ENCODE results near the gene DKKL1.

The DKKL1 gene

GRCh38 chr19:49396738-49397505 is 33.2 kb downstream of the DKKL1 start (continued):
- TF ChIP-seq, protein P1, sequence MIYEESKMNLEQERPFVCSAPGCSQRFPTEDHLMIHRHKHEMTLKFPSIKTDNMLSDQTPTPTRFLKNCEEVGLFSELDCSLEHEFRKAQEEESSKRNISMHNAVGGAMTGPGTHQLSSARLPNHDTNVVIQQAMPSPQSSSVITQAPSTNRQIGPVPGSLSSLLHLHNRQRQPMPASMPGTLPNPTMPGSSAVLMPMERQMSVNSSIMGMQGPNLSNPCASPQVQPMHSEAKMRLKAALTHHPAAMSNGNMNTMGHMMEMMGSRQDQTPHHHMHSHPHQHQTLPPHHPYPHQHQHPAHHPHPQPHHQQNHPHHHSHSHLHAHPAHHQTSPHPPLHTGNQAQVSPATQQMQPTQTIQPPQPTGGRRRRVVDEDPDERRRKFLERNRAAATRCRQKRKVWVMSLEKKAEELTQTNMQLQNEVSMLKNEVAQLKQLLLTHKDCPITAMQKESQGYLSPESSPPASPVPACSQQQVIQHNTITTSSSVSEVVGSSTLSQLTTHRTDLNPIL (CRISPR knock-in tag; IDR thresholded peaks at IDR 0.05; ENCODE audit: low read depth) = no peak
- TF ChIP-seq ARNTL (CRISPR knock-in tag; IDR thresholded peaks at IDR 0.05; ENCODE audit: borderline replicate concordance, low read depth) (no peak), ZNF565 (CRISPR knock-in tag; conservative IDR thresholded peaks at IDR 0.05; ENCODE audit: low read depth) (no peak), TOX (CRISPR knock-in tag; IDR thresholded peaks at IDR 0.05; ENCODE audit: borderline replicate concordance) (no peak), ZFP30 (CRISPR knock-in tag; IDR thresholded peaks at IDR 0.05) (no peak), ZNF70 (CRISPR knock-in tag; IDR thresholded peaks at IDR 0.05) (no peak)

- TF ChIP-seq, protein P2, sequence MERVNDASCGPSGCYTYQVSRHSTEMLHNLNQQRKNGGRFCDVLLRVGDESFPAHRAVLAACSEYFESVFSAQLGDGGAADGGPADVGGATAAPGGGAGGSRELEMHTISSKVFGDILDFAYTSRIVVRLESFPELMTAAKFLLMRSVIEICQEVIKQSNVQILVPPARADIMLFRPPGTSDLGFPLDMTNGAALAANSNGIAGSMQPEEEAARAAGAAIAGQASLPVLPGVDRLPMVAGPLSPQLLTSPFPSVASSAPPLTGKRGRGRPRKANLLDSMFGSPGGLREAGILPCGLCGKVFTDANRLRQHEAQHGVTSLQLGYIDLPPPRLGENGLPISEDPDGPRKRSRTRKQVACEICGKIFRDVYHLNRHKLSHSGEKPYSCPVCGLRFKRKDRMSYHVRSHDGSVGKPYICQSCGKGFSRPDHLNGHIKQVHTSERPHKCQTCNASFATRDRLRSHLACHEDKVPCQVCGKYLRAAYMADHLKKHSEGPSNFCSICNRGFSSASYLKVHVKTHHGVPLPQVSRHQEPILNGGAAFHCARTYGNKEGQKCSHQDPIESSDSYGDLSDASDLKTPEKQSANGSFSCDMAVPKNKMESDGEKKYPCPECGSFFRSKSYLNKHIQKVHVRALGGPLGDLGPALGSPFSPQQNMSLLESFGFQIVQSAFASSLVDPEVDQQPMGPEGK (CRISPR knock-in tag; IDR thresholded peaks at IDR 0.05; ENCODE audit: borderline replicate concordance) = no peak
- TF ChIP-seq ISL1 (CRISPR knock-in tag; IDR thresholded peaks at IDR 0.05) (no peak), TSHZ2 (CRISPR knock-in tag; IDR thresholded peaks at IDR 0.05) (no peak), ARNTL (CRISPR knock-in tag; IDR thresholded peaks at IDR 0.05; ENCODE audit: borderline replicate concordance, low read depth) (no peak), PPARA (CRISPR knock-in tag; IDR thresholded peaks at IDR 0.05; ENCODE audit: borderline replicate concordance) (no peak), BACH2 (CRISPR knock-in tag; IDR thresholded peaks at IDR 0.05; ENCODE audit: borderline replicate concordance) (no peak), ZNF70 (CRISPR knock-in tag; IDR thresholded peaks at IDR 0.05) (no peak), ZNF565 (CRISPR knock-in tag; conservative IDR thresholded peaks at IDR 0.05; ENCODE audit: low read depth) (no peak), ZFP3 (CRISPR knock-in tag; IDR thresholded peaks at IDR 0.05) (no peak), SNAI2 (CRISPR knock-in tag; IDR thresholded peaks at IDR 0.05) (no peak), ZC3H10 (CRISPR knock-in tag; IDR thresholded peaks at IDR 0.05) (no peak)
- TF ChIP-seq, protein P3, sequence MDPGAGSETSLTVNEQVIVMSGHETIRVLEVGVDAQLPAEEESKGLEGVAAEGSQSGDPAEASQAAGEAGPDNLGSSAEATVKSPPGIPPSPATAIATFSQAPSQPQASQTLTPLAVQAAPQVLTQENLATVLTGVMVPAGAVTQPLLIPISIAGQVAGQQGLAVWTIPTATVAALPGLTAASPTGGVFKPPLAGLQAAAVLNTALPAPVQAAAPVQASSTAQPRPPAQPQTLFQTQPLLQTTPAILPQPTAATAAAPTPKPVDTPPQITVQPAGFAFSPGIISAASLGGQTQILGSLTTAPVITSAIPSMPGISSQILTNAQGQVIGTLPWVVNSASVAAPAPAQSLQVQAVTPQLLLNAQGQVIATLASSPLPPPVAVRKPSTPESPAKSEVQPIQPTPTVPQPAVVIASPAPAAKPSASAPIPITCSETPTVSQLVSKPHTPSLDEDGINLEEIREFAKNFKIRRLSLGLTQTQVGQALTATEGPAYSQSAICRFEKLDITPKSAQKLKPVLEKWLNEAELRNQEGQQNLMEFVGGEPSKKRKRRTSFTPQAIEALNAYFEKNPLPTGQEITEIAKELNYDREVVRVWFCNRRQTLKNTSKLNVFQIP (CRISPR knock-in tag; IDR thresholded peaks at IDR 0.05; ENCODE audit: borderline replicate concordance, low read depth) = no peak
- no peak for ATAC-seq
Measured at GRCh38 chr19:49398001-49398615, 34.4 kb downstream of the DKKL1 start.

- no peak for ATAC-seq
- no peak for TF ChIP-seq ISL1 (CRISPR knock-in tag; IDR thresholded peaks at IDR 0.05)
- TF ChIP-seq, protein P3 (CRISPR knock-in tag; IDR thresholded peaks at IDR 0.05; ENCODE audit: borderline replicate concordance, low read depth) = no peak
Measured at GRCh38 chr19:49398931-49399330, 35.3 kb downstream of the DKKL1 start.

DNA sequence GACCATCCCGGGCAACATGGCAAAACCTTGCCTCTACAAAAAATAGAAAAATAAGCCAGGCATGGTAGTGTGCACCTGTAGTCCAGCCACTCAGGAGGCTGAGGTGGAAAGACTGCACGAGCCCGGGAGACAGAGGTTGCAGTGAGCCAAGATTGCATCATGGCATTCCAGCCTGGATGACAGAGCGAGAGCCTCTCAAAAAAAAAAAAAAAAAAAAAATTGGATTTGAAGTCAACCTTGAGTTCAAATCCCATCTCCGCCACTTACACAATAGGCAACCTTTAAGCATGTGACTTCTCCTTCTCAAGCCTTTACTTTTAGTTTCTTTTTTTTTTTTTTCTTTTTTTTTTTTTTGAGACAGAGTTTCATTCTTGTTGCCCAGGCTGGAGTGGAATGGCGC is 36.4 kb downstream of the DKKL1 start:
- TF ChIP-seq OSR1 (CRISPR knock-in tag; IDR thresholded peaks at IDR 0.05) = no peak
- TF ChIP-seq ARNTL (CRISPR knock-in tag; IDR thresholded peaks at IDR 0.05; ENCODE audit: borderline replicate concordance, low read depth) = no peak
- TF ChIP-seq TSHZ2 (CRISPR knock-in tag; IDR thresholded peaks at IDR 0.05) = no peak
- TF ChIP-seq ZNF70 (CRISPR knock-in tag; IDR thresholded peaks at IDR 0.05) = no peak
- TF ChIP-seq, protein P2 (CRISPR knock-in tag; IDR thresholded peaks at IDR 0.05; ENCODE audit: borderline replicate concordance) = no peak
- ATAC-seq = no peak
